PC-9 (cell line): ENCODE measurements around the gene THAP10.

Experiments used
- CTCF ChIP-seq: fragments of 200-600 bp; sonication (generic); conservative IDR thresholded peaks from 2 replicates; pipeline ENCODE4 v1.6.1; 2017; ENCODE audit warnings: mixed run types, antibody characterized with exemption, mild to moderate bottlenecking, moderate library complexity
- EZH2 ChIP-seq: fragments of 200-600 bp; sonication (generic); IDR thresholded peaks from 2 replicates; pipeline ENCODE4 v1.8.0; 2017; ENCODE audit warnings: antibody characterized with exemption, low read depth

GRCh38 chr15:70876011-70876410 is 16.2 kb downstream of the THAP10 start:
- TF ChIP-seq CTCF (no peak), EZH2 (no peak)
